Measurements from ENCODE around the gene ZEB1.
A peak's percentile ranks its signal among the peaks of the same experiment; 100 is the strongest.

ZEB1 gene

DNA sequence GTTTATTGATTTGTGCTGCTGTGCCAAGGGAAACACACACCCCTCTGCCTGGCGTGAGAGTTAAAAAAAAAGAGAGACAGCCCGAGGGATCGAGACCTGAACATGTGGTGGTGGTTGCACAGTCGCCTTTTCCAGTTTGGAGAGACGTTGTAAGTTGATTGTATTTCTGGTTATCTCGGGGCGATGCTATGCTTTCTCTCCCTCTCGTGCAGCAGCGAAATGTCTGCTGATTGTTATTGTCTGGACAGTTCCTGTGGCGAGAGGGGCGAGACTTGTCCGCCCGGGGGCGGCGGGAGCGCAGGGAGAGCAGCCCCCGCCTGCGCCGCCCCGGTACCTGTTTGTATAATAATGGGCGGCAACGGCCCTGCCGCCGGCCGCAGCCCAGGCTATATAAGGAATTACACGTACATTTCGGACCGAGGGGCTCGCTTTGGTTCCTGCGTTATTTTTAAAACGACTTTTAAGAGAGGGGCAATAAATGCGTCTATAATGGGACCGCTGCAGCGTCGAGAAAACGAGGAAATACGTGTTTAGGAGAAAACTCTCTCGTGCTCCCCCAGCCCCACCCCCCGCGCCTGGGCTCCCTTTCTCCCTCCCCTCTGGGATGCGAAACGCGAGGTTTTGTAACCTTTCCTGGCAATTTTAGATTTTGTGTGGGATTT is 1.7 kb downstream of the ZEB1 start (continued):
- TF ChIP-seq, protein P1, sequence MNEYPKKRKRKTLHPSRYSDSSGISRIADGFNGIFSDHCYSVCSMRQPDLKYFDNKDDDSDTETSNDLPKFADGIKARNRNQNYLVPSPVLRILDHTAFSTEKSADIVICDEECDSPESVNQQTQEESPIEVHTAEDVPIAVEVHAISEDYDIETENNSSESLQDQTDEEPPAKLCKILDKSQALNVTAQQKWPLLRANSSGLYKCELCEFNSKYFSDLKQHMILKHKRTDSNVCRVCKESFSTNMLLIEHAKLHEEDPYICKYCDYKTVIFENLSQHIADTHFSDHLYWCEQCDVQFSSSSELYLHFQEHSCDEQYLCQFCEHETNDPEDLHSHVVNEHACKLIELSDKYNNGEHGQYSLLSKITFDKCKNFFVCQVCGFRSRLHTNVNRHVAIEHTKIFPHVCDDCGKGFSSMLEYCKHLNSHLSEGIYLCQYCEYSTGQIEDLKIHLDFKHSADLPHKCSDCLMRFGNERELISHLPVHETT (tag by site-specific recombination; IDR thresholded peaks at IDR 0.05) = no peak
- TF ChIP-seq ZNF292 (tag by site-specific recombination; IDR thresholded peaks at IDR 0.05; ENCODE audit: borderline replicate concordance, low read depth) (no peak), ZNF335 (tag by site-specific recombination; conservative IDR thresholded peaks at IDR 0.05) (peak; percentile 85), HOXC10 (CRISPR knock-in tag; IDR thresholded peaks at IDR 0.05) (no peak), ZNF146 (tag by site-specific recombination; IDR thresholded peaks at IDR 0.05) (no peak), ZNF585B (tag by site-specific recombination; IDR thresholded peaks at IDR 0.05) (no peak), ZNF501 (tag by site-specific recombination; IDR thresholded peaks at IDR 0.05) (no peak), ZNF184 (tag by site-specific recombination; IDR thresholded peaks at IDR 0.05) (no peak), ZNF521 (tag by site-specific recombination; IDR thresholded peaks at IDR 0.05) (no peak), ZXDB (tag by site-specific recombination; IDR thresholded peaks at IDR 0.05) (peak; percentile 21; the same call in 1 of the 2 replicates), ZNF830 (tag by site-specific recombination; IDR thresholded peaks at IDR 0.05; ENCODE audit: low read depth) (no peak), ZNF843 (tag by site-specific recombination; IDR thresholded peaks at IDR 0.05) (no peak), ZNF37A (tag by site-specific recombination; IDR thresholded peaks at IDR 0.05) (no peak), ZNF211 (tag by site-specific recombination; IDR thresholded peaks at IDR 0.05; ENCODE audit: low read depth) (no peak), ZNF121 (tag by site-specific recombination; IDR thresholded peaks at IDR 0.05) (no peak), BCL11A (tag by site-specific recombination; IDR thresholded peaks at IDR 0.05; ENCODE audit: low read depth) (no peak), ZNF624 (tag by site-specific recombination; IDR thresholded peaks at IDR 0.05) (no peak), ZNF202 (tag by site-specific recombination; IDR thresholded peaks at IDR 0.05; ENCODE audit: borderline replicate concordance) (no peak), ZNF350 (tag by site-specific recombination; IDR thresholded peaks at IDR 0.05) (no peak), ZNF426 (tag by site-specific recombination; IDR thresholded peaks at IDR 0.05) (no peak), ZNF175 (tag by site-specific recombination; IDR thresholded peaks at IDR 0.05) (no peak)
- TF ChIP-seq, protein P2, sequence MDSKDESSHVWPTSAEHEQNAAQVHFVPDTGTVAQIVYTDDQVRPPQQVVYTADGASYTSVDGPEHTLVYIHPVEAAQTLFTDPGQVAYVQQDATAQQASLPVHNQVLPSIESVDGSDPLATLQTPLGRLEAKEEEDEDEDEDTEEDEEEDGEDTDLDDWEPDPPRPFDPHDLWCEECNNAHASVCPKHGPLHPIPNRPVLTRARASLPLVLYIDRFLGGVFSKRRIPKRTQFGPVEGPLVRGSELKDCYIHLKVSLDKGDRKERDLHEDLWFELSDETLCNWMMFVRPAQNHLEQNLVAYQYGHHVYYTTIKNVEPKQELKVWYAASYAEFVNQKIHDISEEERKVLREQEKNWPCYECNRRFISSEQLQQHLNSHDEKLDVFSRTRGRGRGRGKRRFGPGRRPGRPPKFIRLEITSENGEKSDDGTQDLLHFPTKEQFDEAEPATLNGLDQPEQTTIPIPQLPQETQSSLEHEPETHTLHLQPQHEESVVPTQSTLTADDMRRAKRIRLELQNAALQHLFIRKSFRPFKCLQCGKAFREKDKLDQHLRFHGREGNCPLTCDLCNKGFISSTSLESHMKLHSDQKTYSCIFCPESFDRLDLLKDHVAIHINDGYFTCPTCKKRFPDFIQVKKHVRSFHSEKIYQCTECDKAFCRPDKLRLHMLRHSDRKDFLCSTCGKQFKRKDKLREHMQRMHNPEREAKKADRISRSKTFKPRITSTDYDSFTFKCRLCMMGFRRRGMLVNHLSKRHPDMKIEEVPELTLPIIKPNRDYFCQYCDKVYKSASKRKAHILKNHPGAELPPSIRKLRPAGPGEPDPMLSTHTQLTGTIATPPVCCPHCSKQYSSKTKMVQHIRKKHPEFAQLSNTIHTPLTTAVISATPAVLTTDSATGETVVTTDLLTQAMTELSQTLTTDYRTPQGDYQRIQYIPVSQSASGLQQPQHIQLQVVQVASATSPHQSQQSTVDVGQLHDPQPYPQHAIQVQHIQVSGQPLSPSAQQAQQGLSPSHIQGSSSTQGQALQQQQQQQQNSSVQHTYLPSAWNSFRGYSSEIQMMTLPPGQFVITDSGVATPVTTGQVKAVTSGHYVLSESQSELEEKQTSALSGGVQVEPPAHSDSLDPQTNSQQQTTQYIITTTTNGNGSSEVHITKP (tag by site-specific recombination; IDR thresholded peaks at IDR 0.05) = peak; percentile 43; the same call in 1 of the 2 replicates
- TF ChIP-seq, protein P3, sequence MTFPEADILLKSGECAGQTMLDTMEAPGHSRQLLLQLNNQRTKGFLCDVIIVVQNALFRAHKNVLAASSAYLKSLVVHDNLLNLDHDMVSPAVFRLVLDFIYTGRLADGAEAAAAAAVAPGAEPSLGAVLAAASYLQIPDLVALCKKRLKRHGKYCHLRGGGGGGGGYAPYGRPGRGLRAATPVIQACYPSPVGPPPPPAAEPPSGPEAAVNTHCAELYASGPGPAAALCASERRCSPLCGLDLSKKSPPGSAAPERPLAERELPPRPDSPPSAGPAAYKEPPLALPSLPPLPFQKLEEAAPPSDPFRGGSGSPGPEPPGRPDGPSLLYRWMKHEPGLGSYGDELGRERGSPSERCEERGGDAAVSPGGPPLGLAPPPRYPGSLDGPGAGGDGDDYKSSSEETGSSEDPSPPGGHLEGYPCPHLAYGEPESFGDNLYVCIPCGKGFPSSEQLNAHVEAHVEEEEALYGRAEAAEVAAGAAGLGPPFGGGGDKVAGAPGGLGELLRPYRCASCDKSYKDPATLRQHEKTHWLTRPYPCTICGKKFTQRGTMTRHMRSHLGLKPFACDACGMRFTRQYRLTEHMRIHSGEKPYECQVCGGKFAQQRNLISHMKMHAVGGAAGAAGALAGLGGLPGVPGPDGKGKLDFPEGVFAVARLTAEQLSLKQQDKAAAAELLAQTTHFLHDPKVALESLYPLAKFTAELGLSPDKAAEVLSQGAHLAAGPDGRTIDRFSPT (tag by site-specific recombination; IDR thresholded peaks at IDR 0.05) = no peak
- TF ChIP-seq, protein P4, sequence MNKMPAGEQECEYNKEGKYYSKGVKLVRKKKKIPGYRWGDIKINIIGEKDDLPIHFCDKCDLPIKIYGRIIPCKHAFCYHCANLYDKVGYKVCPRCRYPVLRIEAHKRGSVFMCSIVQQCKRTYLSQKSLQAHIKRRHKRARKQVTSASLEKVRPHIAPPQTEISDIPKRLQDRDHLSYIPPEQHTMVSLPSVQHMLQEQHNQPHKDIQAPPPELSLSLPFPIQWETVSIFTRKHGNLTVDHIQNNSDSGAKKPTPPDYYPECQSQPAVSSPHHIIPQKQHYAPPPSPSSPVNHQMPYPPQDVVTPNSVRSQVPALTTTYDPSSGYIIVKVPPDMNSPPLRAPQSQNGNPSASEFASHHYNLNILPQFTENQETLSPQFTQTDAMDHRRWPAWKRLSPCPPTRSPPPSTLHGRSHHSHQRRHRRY (tag by site-specific recombination; IDR thresholded peaks at IDR 0.05) = no peak
- TF ChIP-seq, protein P5, sequence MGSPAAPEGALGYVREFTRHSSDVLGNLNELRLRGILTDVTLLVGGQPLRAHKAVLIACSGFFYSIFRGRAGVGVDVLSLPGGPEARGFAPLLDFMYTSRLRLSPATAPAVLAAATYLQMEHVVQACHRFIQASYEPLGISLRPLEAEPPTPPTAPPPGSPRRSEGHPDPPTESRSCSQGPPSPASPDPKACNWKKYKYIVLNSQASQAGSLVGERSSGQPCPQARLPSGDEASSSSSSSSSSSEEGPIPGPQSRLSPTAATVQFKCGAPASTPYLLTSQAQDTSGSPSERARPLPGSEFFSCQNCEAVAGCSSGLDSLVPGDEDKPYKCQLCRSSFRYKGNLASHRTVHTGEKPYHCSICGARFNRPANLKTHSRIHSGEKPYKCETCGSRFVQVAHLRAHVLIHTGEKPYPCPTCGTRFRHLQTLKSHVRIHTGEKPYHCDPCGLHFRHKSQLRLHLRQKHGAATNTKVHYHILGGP (tag by site-specific recombination; IDR thresholded peaks at IDR 0.05) = no peak
- TF ChIP-seq, protein P6, sequence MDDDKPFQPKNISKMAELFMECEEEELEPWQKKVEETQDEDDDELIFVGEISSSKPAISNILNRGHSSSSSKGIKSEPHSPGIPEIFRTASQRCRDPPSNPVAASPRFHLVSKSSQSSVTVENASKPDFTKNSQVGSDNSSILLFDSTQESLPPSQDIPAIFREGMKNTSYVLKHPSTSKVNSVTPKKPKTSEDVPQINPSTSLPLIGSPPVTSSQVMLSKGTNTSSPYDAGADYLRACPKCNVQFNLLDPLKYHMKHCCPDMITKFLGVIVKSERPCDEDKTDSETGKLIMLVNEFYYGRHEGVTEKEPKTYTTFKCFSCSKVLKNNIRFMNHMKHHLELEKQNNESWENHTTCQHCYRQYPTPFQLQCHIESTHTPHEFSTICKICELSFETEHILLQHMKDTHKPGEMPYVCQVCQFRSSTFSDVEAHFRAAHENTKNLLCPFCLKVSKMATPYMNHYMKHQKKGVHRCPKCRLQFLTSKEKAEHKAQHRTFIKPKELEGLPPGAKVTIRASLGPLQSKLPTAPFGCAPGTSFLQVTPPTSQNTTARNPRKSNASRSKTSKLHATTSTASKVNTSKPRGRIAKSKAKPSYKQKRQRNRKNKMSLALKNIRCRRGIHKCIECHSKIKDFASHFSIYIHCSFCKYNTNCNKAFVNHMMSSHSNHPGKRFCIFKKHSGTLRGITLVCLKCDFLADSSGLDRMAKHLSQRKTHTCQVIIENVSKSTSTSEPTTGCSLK (tag by site-specific recombination; IDR thresholded peaks at IDR 0.05) = no peak
- TF ChIP-seq, protein P7, sequence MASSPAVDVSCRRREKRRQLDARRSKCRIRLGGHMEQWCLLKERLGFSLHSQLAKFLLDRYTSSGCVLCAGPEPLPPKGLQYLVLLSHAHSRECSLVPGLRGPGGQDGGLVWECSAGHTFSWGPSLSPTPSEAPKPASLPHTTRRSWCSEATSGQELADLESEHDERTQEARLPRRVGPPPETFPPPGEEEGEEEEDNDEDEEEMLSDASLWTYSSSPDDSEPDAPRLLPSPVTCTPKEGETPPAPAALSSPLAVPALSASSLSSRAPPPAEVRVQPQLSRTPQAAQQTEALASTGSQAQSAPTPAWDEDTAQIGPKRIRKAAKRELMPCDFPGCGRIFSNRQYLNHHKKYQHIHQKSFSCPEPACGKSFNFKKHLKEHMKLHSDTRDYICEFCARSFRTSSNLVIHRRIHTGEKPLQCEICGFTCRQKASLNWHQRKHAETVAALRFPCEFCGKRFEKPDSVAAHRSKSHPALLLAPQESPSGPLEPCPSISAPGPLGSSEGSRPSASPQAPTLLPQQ (tag by site-specific recombination; IDR thresholded peaks at IDR 0.05) = no peak

Measured in HEK293 (cell line).